WERI-Rb-1 (cell line): ENCODE results near the gene SLC38A4.

Experiments
- DNase-seq: peaks from one replicate; pipeline ENCODE4 v3.0.0-alpha.2; 2020
- H3K27ac ChIP-seq: fragments of 250-450 bp; sonication (Bioruptor Pico); 2 replicates; pipeline ENCODE4 v1.5.1; 2020; ENCODE audit warnings: mild to moderate bottlenecking, moderate library complexity
- H3K27me3 ChIP-seq: fragments of 250-450 bp; sonication (Bioruptor Pico); 2 replicates; pipeline ENCODE4 v1.5.1; 2021; ENCODE audit warnings: mild to moderate bottlenecking, low read depth, moderate library complexity; ENCODE audit not compliant: insufficient read depth, severe bottlenecking
- H3K36me3 ChIP-seq: fragments of 250-450 bp; sonication (Bioruptor Pico); 2 replicates; pipeline ENCODE4 v1.5.1; 2020; ENCODE audit warnings: mild to moderate bottlenecking, moderate library complexity
- H3K4me3 ChIP-seq: 2 replicates; pipeline ENCODE4 v1.5.1; 2011; ENCODE audit warnings: low read depth, mild to moderate bottlenecking, control low read depth, low read length
- H3K9me3 ChIP-seq: fragments of 250-450 bp; sonication (Bioruptor Pico); 2 replicates; pipeline ENCODE4 v1.5.1; 2021; ENCODE audit warnings: mild to moderate bottlenecking, moderate library complexity; ENCODE audit not compliant: severe bottlenecking
- TF ChIP-seq, protein P1 (sequence below): IDR thresholded peaks from 2 replicates; pipeline ENCODE4 v1.5.1; 2011; ENCODE audit warnings: low read depth, mild to moderate bottlenecking, control low read depth, inconsistent platforms, low read length

SLC38A4 gene

DNA sequence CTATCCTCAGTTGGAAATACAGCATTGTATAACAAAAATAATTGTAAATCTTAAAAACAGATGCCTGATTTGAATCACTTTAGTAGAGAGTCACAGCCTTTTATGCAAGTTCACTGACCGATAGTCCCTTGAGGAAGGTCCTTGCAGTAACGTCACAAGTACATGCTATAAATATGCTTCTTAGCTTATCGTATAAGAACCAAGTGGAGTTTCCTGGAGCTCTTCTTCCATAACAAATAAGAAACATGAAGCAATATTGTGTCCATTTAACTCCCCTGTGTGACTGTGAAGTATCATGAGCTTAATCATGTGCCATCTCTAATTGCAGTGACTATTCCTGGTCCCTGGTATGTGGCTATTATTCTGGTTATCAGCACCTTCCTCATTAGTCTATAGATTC, 107.9 kb downstream of the SLC38A4 start:
- Histone ChIP-seq H3K27ac (no peak overlapping the region), H3K36me3 (no peaks in the 10 kb centered on the region), H3K27me3 (no peaks in the 10 kb centered on the region), H3K9me3 (no peaks in the 10 kb centered on the region), H3K4me3 (no peak overlapping the region)
- no peak for DNase-seq
- TF ChIP-seq, protein P1, sequence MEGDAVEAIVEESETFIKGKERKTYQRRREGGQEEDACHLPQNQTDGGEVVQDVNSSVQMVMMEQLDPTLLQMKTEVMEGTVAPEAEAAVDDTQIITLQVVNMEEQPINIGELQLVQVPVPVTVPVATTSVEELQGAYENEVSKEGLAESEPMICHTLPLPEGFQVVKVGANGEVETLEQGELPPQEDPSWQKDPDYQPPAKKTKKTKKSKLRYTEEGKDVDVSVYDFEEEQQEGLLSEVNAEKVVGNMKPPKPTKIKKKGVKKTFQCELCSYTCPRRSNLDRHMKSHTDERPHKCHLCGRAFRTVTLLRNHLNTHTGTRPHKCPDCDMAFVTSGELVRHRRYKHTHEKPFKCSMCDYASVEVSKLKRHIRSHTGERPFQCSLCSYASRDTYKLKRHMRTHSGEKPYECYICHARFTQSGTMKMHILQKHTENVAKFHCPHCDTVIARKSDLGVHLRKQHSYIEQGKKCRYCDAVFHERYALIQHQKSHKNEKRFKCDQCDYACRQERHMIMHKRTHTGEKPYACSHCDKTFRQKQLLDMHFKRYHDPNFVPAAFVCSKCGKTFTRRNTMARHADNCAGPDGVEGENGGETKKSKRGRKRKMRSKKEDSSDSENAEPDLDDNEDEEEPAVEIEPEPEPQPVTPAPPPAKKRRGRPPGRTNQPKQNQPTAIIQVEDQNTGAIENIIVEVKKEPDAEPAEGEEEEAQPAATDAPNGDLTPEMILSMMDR, result no peak

DNA sequence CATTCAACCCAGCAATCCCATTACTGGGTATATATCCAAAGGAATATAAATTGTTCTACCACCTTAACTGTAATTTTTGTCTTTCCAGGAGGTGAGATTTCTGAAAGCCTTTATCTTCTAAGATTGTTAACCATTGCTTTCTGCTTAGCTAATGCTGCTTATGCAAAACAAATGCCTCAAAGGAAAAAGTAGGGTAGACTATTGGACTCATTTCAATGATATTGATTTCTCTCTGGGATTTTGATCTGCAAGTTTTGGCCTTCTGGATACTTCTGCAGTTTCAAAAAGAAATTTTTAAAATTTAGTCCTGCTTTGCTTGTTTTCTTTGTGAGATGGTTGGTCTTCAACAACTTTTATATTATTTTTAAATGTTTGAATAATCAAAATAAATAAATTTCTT, 108.6 kb downstream of the SLC38A4 start:
- H3K36me3 ChIP-seq, result no peaks in the 10 kb centered on the region
- no peak overlapping the region for H3K27ac ChIP-seq
- H3K4me3 ChIP-seq, result no peak overlapping the region
- DNase-seq, result no peak
- no peaks in the 10 kb centered on the region for H3K27me3 ChIP-seq
- TF ChIP-seq, protein P1, result no peak
- no peaks in the 10 kb centered on the region for H3K9me3 ChIP-seq
